ENCODE data around the gene TMEM247. TPM values are rescaled to one million over a fixed set of nuclear protein-coding genes. Genes with fewer than 3 reads are reported as not detected.

TMEM247 gene
- total and polyA plus RNA-seq, 2 experiments from 2014 or later = not detected

DNA sequence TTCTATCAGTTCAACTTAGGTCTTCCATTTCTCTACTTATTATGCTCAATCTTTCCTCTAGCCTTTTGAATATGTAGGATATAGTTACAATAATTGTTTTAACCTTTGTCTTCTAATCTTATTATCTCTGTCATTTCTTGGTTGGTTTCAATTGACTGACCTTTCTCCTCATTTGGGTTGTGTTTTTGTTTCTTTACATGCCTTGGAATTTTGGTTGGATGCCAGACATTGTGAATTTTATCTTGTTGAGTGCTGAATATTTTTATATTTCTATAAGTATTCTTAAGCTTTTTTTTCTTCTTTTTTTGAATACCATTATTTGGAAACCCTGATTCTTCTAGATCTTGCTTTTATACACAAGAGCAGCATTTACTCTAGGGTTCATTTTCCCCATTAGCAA is 30.7 kb upstream of the TMEM247 start:
- no peak for DNase-seq (ENCODE audit: low spot score)
- H2AFZ ChIP-seq = no peak overlapping the region
- no peaks in the 10 kb centered on the region for H3K79me2 ChIP-seq
- no peaks in the 10 kb centered on the region for H3K36me3 ChIP-seq (replicated peaks; ENCODE audit: insufficient read depth, low read depth)
- no peak overlapping the region for H3K27ac ChIP-seq
- no peaks in the 10 kb centered on the region for H3K9me2 ChIP-seq (replicated peaks; ENCODE audit: insufficient read depth)
- no peak overlapping the region for H3K4me3 ChIP-seq
- H4K20me1 ChIP-seq (ENCODE audit: insufficient read depth, poor library complexity, severe bottlenecking) = no peaks in the 10 kb centered on the region
- H3K27me3 ChIP-seq = no peaks in the 10 kb centered on the region
- H3K9me3 ChIP-seq (ENCODE audit: low read depth) = no peaks in the 10 kb centered on the region
- TF ChIP-seq EZH2phosphoT487 (IDR thresholded peaks at IDR 0.05; ENCODE audit: low read depth, severe bottlenecking, unreplicated experiment) (no peak), EZH2 (IDR thresholded peaks at IDR 0.05; ENCODE audit: borderline replicate concordance) (no peak)
- TF ChIP-seq, protein P1, sequence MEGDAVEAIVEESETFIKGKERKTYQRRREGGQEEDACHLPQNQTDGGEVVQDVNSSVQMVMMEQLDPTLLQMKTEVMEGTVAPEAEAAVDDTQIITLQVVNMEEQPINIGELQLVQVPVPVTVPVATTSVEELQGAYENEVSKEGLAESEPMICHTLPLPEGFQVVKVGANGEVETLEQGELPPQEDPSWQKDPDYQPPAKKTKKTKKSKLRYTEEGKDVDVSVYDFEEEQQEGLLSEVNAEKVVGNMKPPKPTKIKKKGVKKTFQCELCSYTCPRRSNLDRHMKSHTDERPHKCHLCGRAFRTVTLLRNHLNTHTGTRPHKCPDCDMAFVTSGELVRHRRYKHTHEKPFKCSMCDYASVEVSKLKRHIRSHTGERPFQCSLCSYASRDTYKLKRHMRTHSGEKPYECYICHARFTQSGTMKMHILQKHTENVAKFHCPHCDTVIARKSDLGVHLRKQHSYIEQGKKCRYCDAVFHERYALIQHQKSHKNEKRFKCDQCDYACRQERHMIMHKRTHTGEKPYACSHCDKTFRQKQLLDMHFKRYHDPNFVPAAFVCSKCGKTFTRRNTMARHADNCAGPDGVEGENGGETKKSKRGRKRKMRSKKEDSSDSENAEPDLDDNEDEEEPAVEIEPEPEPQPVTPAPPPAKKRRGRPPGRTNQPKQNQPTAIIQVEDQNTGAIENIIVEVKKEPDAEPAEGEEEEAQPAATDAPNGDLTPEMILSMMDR (IDR thresholded peaks at IDR 0.05; ENCODE audit: poor library complexity) = no peak
- no peaks in the 10 kb centered on the region for H3K4me1 ChIP-seq (ENCODE audit: insufficient read depth)
- H3K4me2 ChIP-seq = no peak overlapping the region

DNA sequence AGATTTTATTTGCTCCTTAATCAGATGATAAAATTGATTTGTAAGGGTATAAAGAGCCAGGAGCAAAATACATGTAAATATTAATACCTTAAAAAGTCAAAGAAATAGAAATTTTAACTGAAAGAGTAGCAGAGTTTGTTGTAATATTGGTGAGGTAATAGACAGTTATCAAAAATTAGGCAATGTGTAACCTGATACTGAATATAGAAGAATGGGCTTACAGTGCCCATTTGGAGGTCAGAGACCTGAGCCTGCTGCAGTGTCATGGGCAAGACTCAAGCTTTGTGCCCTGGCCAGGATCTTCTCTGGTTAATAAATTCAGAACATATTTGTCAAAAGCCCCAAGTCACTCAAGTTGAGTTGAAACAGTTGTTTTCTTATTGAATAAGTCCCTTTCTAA is 29.7 kb upstream of the TMEM247 start:
- TF ChIP-seq, protein P1 (IDR thresholded peaks at IDR 0.05; ENCODE audit: poor library complexity) = no peak
- TF ChIP-seq EZH2 (IDR thresholded peaks at IDR 0.05; ENCODE audit: borderline replicate concordance) = no peak
- TF ChIP-seq EZH2phosphoT487 (IDR thresholded peaks at IDR 0.05; ENCODE audit: low read depth, severe bottlenecking, unreplicated experiment) = no peak

DNA sequence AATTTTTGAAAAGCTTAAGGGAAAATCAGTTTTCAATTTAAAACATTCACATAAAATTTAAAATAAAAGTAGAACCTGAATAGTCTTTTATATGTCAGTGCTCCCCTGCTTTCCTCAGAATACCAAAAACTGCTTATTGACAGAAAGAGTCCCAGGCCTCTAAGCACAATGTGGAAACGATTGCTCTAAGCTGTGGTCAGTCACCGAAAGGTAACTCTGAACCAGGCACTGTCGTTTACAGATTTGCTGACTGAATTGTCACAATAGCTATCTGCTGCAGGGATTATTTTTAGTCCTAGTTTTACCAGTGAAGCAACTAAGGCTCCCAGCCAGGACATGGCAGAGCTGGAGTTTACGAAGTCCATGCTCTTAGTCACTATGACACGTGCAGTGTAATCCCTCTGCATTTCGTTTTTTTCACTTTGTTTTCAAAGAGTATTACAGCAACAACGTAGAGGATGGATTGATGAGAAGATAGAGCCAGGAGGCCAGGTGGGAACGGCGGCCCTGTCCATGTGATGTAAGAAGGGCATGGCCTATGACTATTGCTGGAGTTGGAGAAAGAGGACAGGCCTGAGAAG is 28.1 kb upstream of the TMEM247 start:
- Histone ChIP-seq H3K9me3 (ENCODE audit: low read depth) (no peaks in the 10 kb centered on the region), H3K4me1 (ENCODE audit: insufficient read depth) (no peaks in the 10 kb centered on the region), H3K9me2 (replicated peaks; ENCODE audit: insufficient read depth) (no peaks in the 10 kb centered on the region), H4K20me1 (ENCODE audit: insufficient read depth, poor library complexity, severe bottlenecking) (no peaks in the 10 kb centered on the region), H3K4me3 (no peak overlapping the region), H2AFZ (no peak overlapping the region), H3K4me2 (no peak overlapping the region), H3K36me3 (replicated peaks; ENCODE audit: insufficient read depth, low read depth) (no peaks in the 10 kb centered on the region), H3K27me3 (no peaks in the 10 kb centered on the region), H3K27ac (no peak overlapping the region), H3K79me2 (no peaks in the 10 kb centered on the region)
- DNase-seq (ENCODE audit: low spot score) = no peak
- 68% methylated on average over 9 of the region's 9 CpGs for WGBS (ENCODE audit: low lambda C conversion rate, missing lambda C conversion rate)
- TF ChIP-seq, protein P1 (IDR thresholded peaks at IDR 0.05; ENCODE audit: poor library complexity) = no peak
- TF ChIP-seq EZH2phosphoT487 (IDR thresholded peaks at IDR 0.05; ENCODE audit: low read depth, severe bottlenecking, unreplicated experiment) = no peak
- TF ChIP-seq EZH2 (IDR thresholded peaks at IDR 0.05; ENCODE audit: borderline replicate concordance) = no peak

More for the DNA sequence above, 29.7 kb upstream of the TMEM247 start:
- H3K4me3 ChIP-seq = no peak overlapping the region
- H3K79me2 ChIP-seq = no peaks in the 10 kb centered on the region
- no peaks in the 10 kb centered on the region for H3K9me3 ChIP-seq (ENCODE audit: low read depth)
- H3K27ac ChIP-seq = no peak overlapping the region
- no peaks in the 10 kb centered on the region for H3K9me2 ChIP-seq (replicated peaks; ENCODE audit: insufficient read depth)
- no peaks in the 10 kb centered on the region for H4K20me1 ChIP-seq (ENCODE audit: insufficient read depth, poor library complexity, severe bottlenecking)
- no peaks in the 10 kb centered on the region for H3K36me3 ChIP-seq (replicated peaks; ENCODE audit: insufficient read depth, low read depth)
- no peak overlapping the region for H3K4me2 ChIP-seq
- DNase-seq (ENCODE audit: low spot score) = no peak
- no peak overlapping the region for H2AFZ ChIP-seq
- no peaks in the 10 kb centered on the region for H3K4me1 ChIP-seq (ENCODE audit: insufficient read depth)
- H3K27me3 ChIP-seq = no peaks in the 10 kb centered on the region

DNA sequence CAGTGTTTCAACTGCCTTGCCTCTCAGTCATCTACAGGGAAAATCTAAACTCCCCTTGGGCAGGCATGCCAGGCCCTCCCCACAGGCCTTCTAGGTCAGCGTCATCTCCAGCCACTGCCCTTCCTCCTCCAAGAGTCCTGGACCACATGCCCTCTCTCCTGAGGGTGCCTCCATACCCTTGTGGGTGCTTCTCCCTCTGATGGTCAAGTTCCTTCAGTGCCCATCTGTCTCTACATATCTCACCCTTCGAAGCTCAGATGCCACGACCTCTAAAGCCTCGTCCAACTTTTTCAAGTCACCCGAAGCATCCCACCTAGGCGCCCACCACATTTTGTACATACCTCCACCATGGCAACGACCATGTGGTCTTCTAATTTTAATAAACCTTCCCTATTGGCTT is 22.6 kb upstream of the TMEM247 start:
- Histone ChIP-seq H3K27me3 (no peaks in the 10 kb centered on the region), H3K4me1 (ENCODE audit: insufficient read depth) (no peaks in the 10 kb centered on the region), H3K27ac (no peak overlapping the region), H3K4me2 (no peak overlapping the region), H2AFZ (no peak overlapping the region), H3K36me3 (replicated peaks; ENCODE audit: insufficient read depth, low read depth) (no peaks in the 10 kb centered on the region), H4K20me1 (ENCODE audit: insufficient read depth, poor library complexity, severe bottlenecking) (no peaks in the 10 kb centered on the region), H3K9me3 (ENCODE audit: low read depth) (no peaks in the 10 kb centered on the region), H3K4me3 (no peak overlapping the region), H3K9me2 (replicated peaks; ENCODE audit: insufficient read depth) (no peaks in the 10 kb centered on the region), H3K79me2 (no peaks in the 10 kb centered on the region)
- TF ChIP-seq EZH2 (IDR thresholded peaks at IDR 0.05; ENCODE audit: borderline replicate concordance) (no peak), EZH2phosphoT487 (IDR thresholded peaks at IDR 0.05; ENCODE audit: low read depth, severe bottlenecking, unreplicated experiment) (no peak)
- TF ChIP-seq, protein P1 (IDR thresholded peaks at IDR 0.05; ENCODE audit: poor library complexity) = no peak
- no peak for DNase-seq (ENCODE audit: low spot score)
- WGBS (ENCODE audit: low lambda C conversion rate, missing lambda C conversion rate) = 97% methylated on average over 7 of the region's 7 CpGs
